Measurements from ENCODE around the gene SRSF3. TPM values are rescaled to one million over a fixed set of nuclear protein-coding genes. Genes with fewer than 3 reads are reported as not detected.
"Not testable (repeated sequence)": the region's sequence is repeated elsewhere in the genome, so short reads cannot be mapped to it uniquely, and the experiment has no call there.

Gene SRSF3
- total RNA-seq, 8 experiments from 2014 or later = 105 to 374 (median 181) TPM

DNA sequence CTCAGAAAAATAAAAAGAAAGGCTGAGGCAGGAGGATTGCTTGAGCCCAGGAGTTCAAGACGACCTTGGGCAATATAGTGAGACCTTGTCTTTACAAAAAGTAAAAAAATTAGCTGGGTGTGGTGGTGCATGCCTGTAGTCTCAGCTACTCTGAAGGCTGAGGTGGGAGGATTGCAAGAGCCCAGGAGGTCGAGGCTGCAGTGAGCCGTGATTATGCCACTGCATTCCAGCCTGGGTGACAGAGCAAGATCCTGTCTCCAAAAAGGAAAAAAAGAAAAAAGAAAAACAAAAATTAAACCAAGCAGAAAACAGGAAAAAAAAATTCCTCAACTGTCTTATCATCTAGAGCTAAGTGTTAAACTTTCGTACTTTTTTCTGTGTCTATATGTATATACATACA lies 12.4 kb upstream of the SRSF3 start:
- peaks cover 6 to 11% of the 10 kb centered on the region in 2 donors for H3K4me1 ChIP-seq (replicated peaks in 1 of 2)
- no peak overlapping the region for H3K4me3 ChIP-seq
- no peak for ATAC-seq (replicated peaks in 6 of 8)
- H3K27ac ChIP-seq = no peak overlapping the region
- 44 to 90% (median 81%) methylated on average over 2 to 4 of the region's 4 CpGs for WGBS, 10 experiments
- in situ Hi-C loops (cut with MboI; ENCODE audit: low pct_unique_long_range_greater_than_20kb in 2 of 9, low sequenced_read_pairs in 9 of 9, unreplicated experiment in 9 of 9) = no loop called here

DNA sequence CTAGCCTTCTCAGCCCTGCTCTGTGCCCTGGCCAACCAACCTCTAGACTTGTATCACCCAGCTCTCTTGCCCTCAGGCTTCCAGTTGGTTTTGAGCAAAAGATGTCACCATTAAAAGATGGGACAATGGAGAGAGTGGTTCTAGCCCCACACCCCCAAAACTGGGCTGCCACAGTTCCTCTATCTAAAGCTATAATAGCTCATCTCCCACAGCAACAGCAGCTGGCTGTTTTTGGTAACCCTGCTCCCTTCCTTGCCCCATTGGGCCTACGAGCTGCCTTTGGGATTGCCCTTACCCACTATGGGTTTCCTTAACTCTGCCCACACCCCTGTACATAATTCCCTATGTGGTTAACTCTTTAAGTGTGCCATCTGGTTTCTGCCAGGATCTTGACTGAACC lies 7.6 kb upstream of the SRSF3 start:
- H3K4me3 ChIP-seq = no peak overlapping the region
- no peak overlapping the region for H3K27ac ChIP-seq
- WGBS, 10 experiments = 50 to 86% (median 60%) methylated on average over 1 of the region's 1 CpG; no CpG with 5 or more reads in 7 of the 10 experiments
- H3K4me1 ChIP-seq (replicated peaks in 1 of 2) = no peaks in the 10 kb centered on the region
- ATAC-seq (replicated peaks in 6 of 8) = no peak
- in situ Hi-C loops (cut with MboI; ENCODE audit: low pct_unique_long_range_greater_than_20kb in 2 of 9, low sequenced_read_pairs in 9 of 9, unreplicated experiment in 9 of 9) = no loop called here

DNA sequence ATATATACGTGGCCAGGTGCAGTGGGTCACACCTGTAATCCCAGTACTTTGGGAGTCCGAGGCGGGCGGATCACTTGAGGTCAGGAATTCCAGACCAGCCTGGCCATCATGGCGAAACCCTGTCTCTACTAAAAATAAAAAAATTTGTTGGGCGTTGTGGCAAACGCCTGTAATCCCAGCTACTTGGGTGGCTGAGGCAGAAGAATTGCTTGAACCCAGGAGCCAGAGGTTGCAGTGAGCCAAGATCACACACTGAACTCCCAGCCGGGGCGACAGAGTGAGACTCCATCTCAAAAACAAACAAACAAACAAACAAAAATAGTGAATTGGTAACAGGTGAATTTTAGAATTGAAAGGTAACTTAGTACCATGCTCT lies 5.1 kb upstream of the SRSF3 start:
- 64 to 100% (median 92%) methylated on average over 1 to 6 of the region's 9 CpGs; no CpG with 5 or more reads in 3 of the 10 experiments for WGBS, 10 experiments
- ATAC-seq (replicated peaks in 6 of 8) = not testable (repeated sequence)

DNA sequence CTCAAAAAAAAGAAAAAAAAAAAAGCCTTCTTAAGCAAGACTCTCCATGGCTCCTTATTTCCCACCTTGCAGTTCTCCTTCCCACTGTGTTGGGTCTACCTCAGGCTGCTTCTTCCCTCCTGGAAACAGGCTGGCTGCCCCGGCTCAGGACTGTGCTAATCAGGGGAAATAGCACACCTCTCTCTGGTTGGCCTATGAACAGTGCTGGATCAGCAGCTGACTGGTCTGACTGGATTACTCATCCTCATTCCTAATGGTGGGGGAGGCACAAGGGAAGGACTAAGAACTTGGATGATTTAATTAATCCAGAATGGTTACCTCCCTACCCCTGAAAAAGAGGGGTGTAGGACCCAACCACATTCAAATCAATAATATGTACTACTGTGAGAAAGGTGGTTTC lies 3.9 kb upstream of the SRSF3 start:
- 70 to 100% (median 83%) methylated on average over 1 of the region's 1 CpG; no CpG with 5 or more reads in 7 of the 10 experiments for WGBS, 10 experiments
- no peak overlapping the region for H3K4me3 ChIP-seq
- in situ Hi-C loops (cut with MboI; ENCODE audit: low pct_unique_long_range_greater_than_20kb in 2 of 9, low sequenced_read_pairs in 9 of 9, unreplicated experiment in 9 of 9) = no loop called here
- H3K27ac ChIP-seq = no peak overlapping the region
- peaks cover 4 to 8% of the 10 kb centered on the region in 2 donors for H3K4me1 ChIP-seq (replicated peaks in 1 of 2)
- ATAC-seq (replicated peaks in 6 of 8) = peak in 2 of 8 experiments; percentile 9 to 23

More for the DNA sequence above, 5.1 kb upstream of the SRSF3 start:
- in situ Hi-C loops (cut with MboI; ENCODE audit: low pct_unique_long_range_greater_than_20kb in 2 of 9, low sequenced_read_pairs in 9 of 9, unreplicated experiment in 9 of 9); H3K4me1 ChIP-seq (replicated peaks in 1 of 2); H3K4me3 ChIP-seq; H3K27ac ChIP-seq: not testable (repeated sequence)

DNA sequence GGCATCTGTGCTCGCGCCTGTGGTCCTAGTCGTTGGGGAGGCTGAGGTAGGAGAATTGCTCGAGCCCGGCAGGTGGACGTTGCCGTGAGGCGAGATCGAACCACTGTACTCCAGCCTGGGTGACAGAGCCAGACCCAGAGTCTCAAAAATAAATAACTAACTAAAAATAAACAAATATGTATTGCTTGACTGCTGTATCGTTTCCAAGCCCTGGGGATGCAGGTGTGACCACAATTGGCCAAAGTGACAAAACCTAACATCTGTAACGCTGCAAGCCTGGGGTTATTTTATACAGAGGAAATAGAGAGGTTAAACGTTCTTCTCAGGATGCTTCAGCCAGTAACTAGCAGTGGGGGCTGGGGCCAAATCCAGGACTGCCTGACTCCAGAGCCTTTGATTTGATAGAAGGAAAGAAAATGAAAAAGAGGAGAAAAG lies 1.9 kb upstream of the SRSF3 start:
- H3K4me3 ChIP-seq = no peak overlapping the region
- H3K4me1 ChIP-seq (replicated peaks in 1 of 2) = peaks cover 7 to 10% of the 10 kb centered on the region in 2 donors
- in situ Hi-C loops (cut with MboI; ENCODE audit: low pct_unique_long_range_greater_than_20kb in 2 of 9, low sequenced_read_pairs in 9 of 9, unreplicated experiment in 9 of 9) = no loop called here
- WGBS, 10 experiments = 29 to 100% (median 87%) methylated on average over 1 to 12 of the region's 12 CpGs
- no peak overlapping the region for H3K27ac ChIP-seq
- ATAC-seq (replicated peaks in 6 of 8) = no peak

DNA sequence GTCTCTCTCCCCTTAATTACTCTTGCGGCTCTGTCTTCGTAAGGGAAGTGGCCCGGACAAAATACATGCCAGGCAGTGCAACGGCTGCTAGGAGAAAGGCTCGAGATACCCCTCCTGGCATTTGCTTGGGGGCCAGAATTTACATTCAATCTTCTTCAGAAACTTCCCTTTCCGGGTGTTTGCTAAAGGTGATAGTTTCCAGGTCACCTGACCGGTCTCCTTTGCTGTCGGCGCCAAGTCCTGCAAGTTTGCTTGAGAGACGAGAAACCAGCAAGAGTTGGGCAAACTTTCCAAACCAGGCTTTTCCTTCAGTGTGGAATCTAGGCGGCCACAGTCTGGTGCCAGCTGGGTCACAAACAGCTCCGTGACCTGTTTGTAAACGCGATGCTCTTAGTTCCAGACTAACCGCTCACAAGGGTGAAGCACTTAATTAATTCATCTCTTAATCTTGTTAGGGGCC lies 563 bp upstream of the SRSF3 start:
- in situ Hi-C loops (cut with MboI; ENCODE audit: low pct_unique_long_range_greater_than_20kb in 2 of 9, low sequenced_read_pairs in 9 of 9, unreplicated experiment in 9 of 9) = no loop called here
- Histone ChIP-seq H3K27ac (peak overlapping the region; percentile 97 to 98), H3K4me3 (peak overlapping the region; percentile 63 to 78 (median 75)), H3K4me1 (replicated peaks in 1 of 2) (peaks cover 19 to 21% of the 10 kb centered on the region in 2 donors)
- WGBS, 10 experiments = 0 to 10% (median 9%) methylated on average over 1 to 11 of the region's 15 CpGs; no CpG with 5 or more reads in 3 of the 10 experiments
- peak; percentile 29 to 63 (median 56) for ATAC-seq (replicated peaks in 6 of 8)

DNA sequence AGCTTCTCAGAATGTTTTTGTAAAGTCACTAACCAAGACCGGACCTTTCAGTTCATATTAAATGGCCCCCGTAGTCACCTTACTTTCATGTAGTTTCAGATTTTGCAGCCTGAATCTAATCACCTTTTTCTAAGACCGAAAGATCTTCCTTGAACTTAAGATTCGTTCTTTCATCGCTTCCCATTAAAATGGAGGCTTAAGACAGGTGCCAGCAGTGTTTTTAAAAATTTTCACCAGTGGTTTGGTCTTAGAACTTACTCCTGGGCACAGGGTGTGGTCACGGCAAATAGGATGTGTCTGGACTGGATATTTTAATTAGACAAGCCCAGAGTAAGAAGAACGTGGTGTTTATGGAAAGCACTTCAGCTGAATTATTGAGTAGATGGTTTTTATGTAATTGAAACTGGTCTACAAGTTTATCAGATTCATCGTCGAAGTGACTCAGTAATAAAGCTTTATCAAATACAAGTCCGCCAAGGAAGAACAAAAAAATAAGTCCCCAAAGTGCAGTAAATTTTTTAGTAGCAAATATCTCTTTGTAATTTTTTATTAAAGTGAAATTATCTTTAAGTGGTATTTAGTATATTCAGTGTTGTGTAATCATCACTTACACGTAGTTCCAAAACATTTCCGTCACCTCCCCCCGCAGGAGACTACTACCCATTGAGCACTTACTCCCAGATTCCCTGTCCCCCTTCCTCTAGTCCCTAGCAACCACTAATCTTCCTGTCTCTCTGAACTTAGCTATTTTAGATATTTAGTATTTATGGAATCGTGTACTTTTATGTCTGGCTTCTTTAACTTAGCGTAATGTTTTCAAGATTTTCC lies 868 bp downstream of the SRSF3 start:
- Histone ChIP-seq H3K4me3 (peak overlapping the region; percentile 63 to 78 (median 75)), H3K4me1 (replicated peaks in 1 of 2) (peaks cover 34 to 35% of the 10 kb centered on the region in 2 donors), H3K27ac (peak overlapping the region; percentile 97 to 98)
- in situ Hi-C loops (cut with MboI; ENCODE audit: low pct_unique_long_range_greater_than_20kb in 2 of 9, low sequenced_read_pairs in 9 of 9, unreplicated experiment in 9 of 9) = no loop called here
- no peak for ATAC-seq (replicated peaks in 6 of 8)
- WGBS, 10 experiments = 0 to 3% (median 0%) methylated on average over 4 to 14 of the region's 15 CpGs

DNA sequence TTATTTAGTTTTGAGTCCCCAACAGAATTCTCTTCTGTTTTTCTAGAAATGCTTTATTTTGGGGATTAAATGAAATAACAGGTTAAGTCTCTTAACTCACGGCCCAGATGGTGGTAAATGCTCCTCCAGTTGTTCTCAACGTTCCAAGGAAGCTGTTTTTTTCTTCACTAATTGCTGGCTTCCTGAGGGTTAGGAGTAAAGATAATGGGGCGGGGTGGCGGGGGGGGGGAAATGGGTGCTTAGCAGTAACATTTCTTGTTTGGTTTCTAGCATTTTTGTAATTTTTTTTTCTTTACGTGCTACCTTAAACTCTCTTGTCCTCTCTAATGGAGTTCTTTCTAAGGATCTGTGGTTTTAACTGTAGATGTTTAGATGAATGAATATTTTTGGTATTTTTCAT lies 2.2 kb downstream of the SRSF3 start:
- Histone ChIP-seq H3K27ac (no peak overlapping the region), H3K4me1 (replicated peaks in 1 of 2) (peaks cover 43 to 48% of the 10 kb centered on the region in 2 donors)

DNA sequence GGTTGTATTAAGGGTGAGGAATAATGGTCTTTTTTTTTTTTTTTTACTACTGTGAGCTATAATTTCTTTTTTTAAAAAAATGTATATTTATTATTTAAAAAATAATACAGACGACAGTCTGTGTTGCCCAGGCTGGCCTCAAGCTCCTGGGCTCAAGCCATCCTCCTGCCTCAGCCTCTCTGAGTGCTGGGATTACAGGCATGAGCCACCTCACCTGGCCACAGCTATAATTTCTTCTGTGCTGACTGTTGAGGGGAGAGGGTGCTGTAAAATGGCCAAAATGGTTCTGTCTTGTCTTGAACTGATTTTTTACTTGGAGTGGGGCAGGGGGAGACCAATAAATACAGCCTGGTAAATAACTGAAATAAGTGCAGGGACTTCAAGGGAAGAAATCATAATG lies 3.6 kb downstream of the SRSF3 start:
- Histone ChIP-seq H3K27ac (no peak overlapping the region), H3K4me1 (replicated peaks in 1 of 2) (peaks cover 46 to 61% of the 10 kb centered on the region in 2 donors), H3K4me3 (peak overlapping the region; percentile 63 to 78 (median 75))
- ATAC-seq (replicated peaks in 6 of 8) = no peak
- 0 to 67% (median 0%) methylated on average over 1 of the region's 1 CpG; no CpG with 5 or more reads in 5 of the 10 experiments for WGBS, 10 experiments
- in situ Hi-C loops (cut with MboI; ENCODE audit: low pct_unique_long_range_greater_than_20kb in 2 of 9, low sequenced_read_pairs in 9 of 9, unreplicated experiment in 9 of 9) = no loop called here

More for the DNA sequence above, 2.2 kb downstream of the SRSF3 start:
- peak overlapping the region; percentile 63 to 78 (median 75) for H3K4me3 ChIP-seq
- 0 to 4% (median 0%) methylated on average over 1 to 5 of the region's 5 CpGs; no CpG with 5 or more reads in 2 of the 10 experiments for WGBS, 10 experiments
- ATAC-seq (replicated peaks in 6 of 8) = no peak
- in situ Hi-C loops (cut with MboI; ENCODE audit: low pct_unique_long_range_greater_than_20kb in 2 of 9, low sequenced_read_pairs in 9 of 9, unreplicated experiment in 9 of 9) = no loop called here

DNA sequence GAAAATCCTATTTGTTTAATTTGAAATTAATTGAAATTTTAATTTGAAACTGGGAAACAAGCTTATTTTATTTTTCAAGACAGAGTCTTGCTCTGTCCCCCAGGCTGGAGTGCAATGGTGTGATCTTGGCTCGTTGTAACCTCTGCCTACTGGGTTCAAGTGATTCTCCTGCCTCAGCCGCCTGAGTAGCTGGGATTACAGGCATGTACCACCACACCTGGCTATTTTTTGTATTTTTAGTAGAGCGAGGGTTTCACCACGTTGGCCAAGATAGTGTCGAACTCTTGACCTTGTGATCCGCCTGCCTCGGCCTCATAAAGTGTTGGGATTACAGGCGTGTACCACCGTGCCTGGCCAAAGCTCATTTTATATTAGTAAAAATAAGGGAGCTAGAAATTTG lies 4.2 kb downstream of the SRSF3 start:
- Histone ChIP-seq H3K27ac (no peak overlapping the region), H3K4me3 (peak overlapping the region in 4 of 5 donors; percentile 63 to 78 (median 76)), H3K4me1 (replicated peaks in 1 of 2) (peaks cover 41 to 58% of the 10 kb centered on the region in 2 donors)
- 0 to 100% (median 54%) methylated on average over 1 to 9 of the region's 9 CpGs; no CpG with 5 or more reads in 2 of the 10 experiments for WGBS, 10 experiments
- in situ Hi-C loops (cut with MboI; ENCODE audit: low pct_unique_long_range_greater_than_20kb in 2 of 9, low sequenced_read_pairs in 9 of 9, unreplicated experiment in 9 of 9) = no loop called here
- ATAC-seq (replicated peaks in 6 of 8) = no peak

DNA sequence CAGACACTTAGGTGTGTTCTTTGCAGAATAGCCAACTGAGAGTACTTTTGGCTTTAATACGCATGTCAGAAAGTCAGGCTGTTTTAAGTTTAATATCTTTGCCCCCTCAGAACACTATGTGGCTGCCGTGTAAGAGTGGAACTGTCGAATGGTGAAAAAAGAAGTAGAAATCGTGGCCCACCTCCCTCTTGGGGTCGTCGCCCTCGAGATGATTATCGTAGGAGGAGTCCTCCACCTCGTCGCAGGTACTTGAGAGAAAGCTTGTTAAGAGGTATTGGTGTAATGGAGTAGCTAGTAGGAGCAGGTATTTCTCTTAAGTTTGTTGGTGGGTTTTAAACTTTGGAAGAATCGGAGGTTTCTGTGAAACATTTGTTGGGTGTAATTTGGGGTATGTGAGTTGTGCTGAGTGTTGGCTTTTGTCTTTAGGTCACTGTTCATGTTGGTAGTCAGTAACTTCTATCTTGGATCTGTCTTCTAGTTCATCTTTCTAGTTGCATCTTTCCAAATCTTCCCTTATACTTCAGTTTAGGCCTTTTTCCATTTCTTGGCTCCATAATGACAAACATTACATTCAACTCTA lies 4.7 kb downstream of the SRSF3 start:
- no peak for ATAC-seq (replicated peaks in 6 of 8)
- Histone ChIP-seq H3K4me3 (peak overlapping the region in 4 of 5 donors; percentile 63 to 78 (median 76)), H3K27ac (no peak overlapping the region), H3K4me1 (replicated peaks in 1 of 2) (peaks cover 38 to 57% of the 10 kb centered on the region in 2 donors)
- WGBS, 10 experiments = 33 to 96% (median 61%) methylated on average over 1 to 10 of the region's 11 CpGs; no CpG with 5 or more reads in 2 of the 10 experiments
- in situ Hi-C loops (cut with MboI; ENCODE audit: low pct_unique_long_range_greater_than_20kb in 2 of 9, low sequenced_read_pairs in 9 of 9, unreplicated experiment in 9 of 9) = no loop called here

DNA sequence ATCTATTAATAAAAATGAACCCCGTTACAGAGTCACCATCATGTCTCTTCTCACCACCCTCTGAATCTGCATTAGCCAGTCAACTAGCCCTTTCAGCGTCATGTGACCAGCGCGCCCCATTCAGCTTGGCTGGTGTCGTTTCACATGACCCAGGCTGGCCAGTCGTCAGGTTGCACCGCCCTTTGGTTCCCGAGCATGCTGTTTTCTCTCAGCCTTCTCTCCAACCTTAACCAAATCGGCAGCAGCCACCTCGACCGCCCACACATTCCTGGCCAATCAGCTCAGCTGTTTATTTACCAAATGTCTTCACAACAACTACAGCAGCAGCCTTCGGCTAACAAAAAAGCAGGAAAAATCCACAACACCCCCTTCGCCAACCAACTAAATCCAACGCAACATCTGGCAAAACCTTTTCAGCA lies 5.6 kb downstream of the SRSF3 start:
- WGBS, 10 experiments = 20 to 100% (median 76%) methylated on average over 2 to 13 of the region's 14 CpGs; no CpG with 5 or more reads in 1 of the 10 experiments
- ATAC-seq (replicated peaks in 6 of 8) = peak; percentile 10 to 64 (median 36)
- in situ Hi-C loops (cut with MboI; ENCODE audit: low pct_unique_long_range_greater_than_20kb in 2 of 9, low sequenced_read_pairs in 9 of 9, unreplicated experiment in 9 of 9) = loop anchor here in 4 of 9 experiments (25.0 kb wide), 3 partner anchors 113 to 263 kb away; partner anchors contain the start of gene PPIL1 (in 2 of the 4)
- Histone ChIP-seq H3K4me3 (no peak overlapping the region), H3K4me1 (replicated peaks in 1 of 2) (peaks cover 38 to 57% of the 10 kb centered on the region in 2 donors), H3K27ac (no peak overlapping the region)

All from motor neuron (in vitro differentiated cells).